Measurements from ENCODE around the gene ARG2.

ARG2 gene

DNA sequence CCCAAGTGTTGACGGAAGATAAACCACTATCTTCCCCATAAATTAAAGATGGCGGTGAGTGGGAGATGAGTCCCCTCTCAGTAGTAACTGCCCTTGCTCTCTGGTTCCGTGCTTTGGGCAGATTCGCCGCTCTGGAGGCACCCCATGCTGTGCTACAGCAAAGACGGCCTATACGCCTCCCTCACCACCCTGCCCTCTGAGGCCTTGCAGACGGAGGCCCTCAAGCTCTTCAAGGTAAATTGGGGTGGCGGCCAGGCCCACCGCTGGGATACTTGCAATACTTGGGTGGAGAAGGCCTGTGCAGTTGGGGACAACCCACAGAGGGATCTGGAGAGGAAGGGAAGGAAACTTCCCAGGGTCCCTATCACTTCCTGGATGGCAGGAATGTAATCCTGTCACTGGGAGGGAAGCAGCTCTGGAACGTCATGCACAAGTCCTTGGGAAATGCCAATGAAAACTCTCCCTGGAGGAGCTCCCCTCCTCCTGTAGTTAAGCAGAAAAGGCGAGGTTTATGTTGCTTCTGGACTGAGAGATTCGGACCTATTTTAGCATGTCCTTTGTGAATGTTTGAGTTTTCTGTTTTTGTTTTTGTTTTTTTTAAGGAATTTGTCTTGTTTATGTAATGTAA lies 42.4 kb upstream of the ARG2 start:
- H3K27ac ChIP-seq (ENCODE audit: low read length) = no peak overlapping the region
- no peak overlapping the region for H3K4me3 ChIP-seq (ENCODE audit: low read length)
- no peak overlapping the region for H3K9ac ChIP-seq (ENCODE audit: low read length)
- H3K36me3 ChIP-seq (ENCODE audit: control insufficient read depth, low read depth, low read length) = peaks cover 35% of the 10 kb centered on the region
- no peaks in the 10 kb centered on the region for H3K9me3 ChIP-seq (ENCODE audit: control insufficient read depth, low read depth, low read length)
- H3K4me1 ChIP-seq (ENCODE audit: control insufficient read depth, low read depth, low read length) = no peaks in the 10 kb centered on the region
- H3K27me3 ChIP-seq (ENCODE audit: control insufficient read depth, insufficient read depth, low read length) = no peaks in the 10 kb centered on the region

DNA sequence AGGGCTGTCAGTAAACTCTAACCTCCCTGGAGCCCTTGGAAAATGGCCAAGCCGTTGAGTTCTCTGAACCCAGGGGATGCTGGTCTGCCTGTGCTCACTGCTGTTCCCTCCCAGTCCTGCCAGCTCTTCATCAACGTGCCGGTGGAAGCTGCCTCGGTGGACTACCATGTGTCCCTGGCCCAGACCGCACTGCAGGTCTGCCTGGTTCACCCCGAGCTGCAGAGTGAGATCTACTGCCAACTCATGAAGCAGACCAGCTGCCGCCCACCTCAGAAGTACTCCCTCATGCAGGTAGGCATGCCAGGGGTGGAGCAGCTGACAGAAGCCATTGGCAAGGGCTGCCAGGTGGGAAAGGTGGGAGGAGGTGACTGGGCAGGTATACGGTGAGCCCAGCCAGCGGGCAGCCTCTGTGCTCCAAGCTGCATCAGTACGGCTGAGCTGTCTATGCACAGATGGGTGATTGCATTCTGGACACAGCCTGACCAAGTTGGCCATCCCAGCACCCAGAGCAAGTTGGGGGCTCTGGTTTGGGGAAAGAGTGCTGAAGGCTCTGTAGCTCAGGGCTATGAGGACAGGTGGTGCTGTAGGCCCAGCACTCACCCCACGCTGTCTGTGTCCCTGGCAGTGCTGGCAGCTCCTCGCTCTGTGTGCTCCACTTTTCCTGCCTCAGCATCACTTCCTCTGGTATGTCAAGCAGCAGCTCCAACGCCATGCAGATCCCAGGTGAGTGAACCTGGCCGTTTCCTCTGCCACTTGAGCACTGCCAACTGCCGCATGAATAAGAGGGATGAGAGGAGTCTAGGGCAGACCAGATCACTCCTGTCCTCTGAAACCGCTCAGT lies 41.6 kb upstream of the ARG2 start:
- no peaks in the 10 kb centered on the region for H3K4me1 ChIP-seq (ENCODE audit: control insufficient read depth, low read depth, low read length)
- no peak overlapping the region for H3K9ac ChIP-seq (ENCODE audit: low read length)
- H3K36me3 ChIP-seq (ENCODE audit: control insufficient read depth, low read depth, low read length) = peaks cover 35% of the 10 kb centered on the region

DNA sequence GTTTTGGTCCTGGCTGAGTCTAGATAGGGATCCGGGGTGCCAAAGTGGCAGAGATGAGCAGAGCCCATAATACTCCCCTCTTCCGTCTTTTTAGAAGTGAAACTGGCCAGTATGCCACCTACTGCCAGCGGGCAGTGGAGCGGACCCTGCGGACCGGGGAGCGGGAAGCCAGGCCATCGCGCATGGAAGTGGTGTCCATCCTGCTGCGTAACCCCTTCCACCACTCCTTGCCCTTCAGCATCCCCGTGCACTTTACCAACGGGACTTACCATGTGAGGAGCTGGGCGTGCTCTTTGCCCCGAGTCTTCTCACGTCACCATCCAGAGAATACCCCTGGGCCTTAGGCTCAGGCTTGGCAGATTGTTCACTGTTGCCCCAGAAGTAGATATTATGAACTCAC lies 40.7 kb upstream of the ARG2 start:
- Histone ChIP-seq H3K27ac (ENCODE audit: low read length) (no peak overlapping the region), H3K4me1 (ENCODE audit: control insufficient read depth, low read depth, low read length) (no peaks in the 10 kb centered on the region), H3K9ac (ENCODE audit: low read length) (no peak overlapping the region), H3K9me3 (ENCODE audit: control insufficient read depth, low read depth, low read length) (no peaks in the 10 kb centered on the region), H3K4me3 (ENCODE audit: low read length) (no peak overlapping the region), H3K36me3 (ENCODE audit: control insufficient read depth, low read depth, low read length) (peaks cover 35% of the 10 kb centered on the region), H3K27me3 (ENCODE audit: control insufficient read depth, insufficient read depth, low read length) (no peaks in the 10 kb centered on the region)

More for the DNA sequence above, 41.6 kb upstream of the ARG2 start:
- Histone ChIP-seq H3K27ac (ENCODE audit: low read length) (no peak overlapping the region), H3K4me3 (ENCODE audit: low read length) (no peak overlapping the region), H3K27me3 (ENCODE audit: control insufficient read depth, insufficient read depth, low read length) (no peaks in the 10 kb centered on the region), H3K9me3 (ENCODE audit: control insufficient read depth, low read depth, low read length) (no peaks in the 10 kb centered on the region)

- H3K9me3 ChIP-seq (ENCODE audit: control insufficient read depth, low read depth, low read length) = no peaks in the 10 kb centered on the region
- no peak overlapping the region for H3K4me3 ChIP-seq (ENCODE audit: low read length)
- H3K9ac ChIP-seq (ENCODE audit: low read length) = no peak overlapping the region
- no peaks in the 10 kb centered on the region for H3K4me1 ChIP-seq (ENCODE audit: control insufficient read depth, low read depth, low read length)
- H3K36me3 ChIP-seq (ENCODE audit: control insufficient read depth, low read depth, low read length) = peaks cover 35% of the 10 kb centered on the region
- no peaks in the 10 kb centered on the region for H3K27me3 ChIP-seq (ENCODE audit: control insufficient read depth, insufficient read depth, low read length)
- H3K27ac ChIP-seq (ENCODE audit: low read length) = no peak overlapping the region
Observed at GRCh38 chr14:67579636-67580035, 40.1 kb upstream of the ARG2 start.

DNA sequence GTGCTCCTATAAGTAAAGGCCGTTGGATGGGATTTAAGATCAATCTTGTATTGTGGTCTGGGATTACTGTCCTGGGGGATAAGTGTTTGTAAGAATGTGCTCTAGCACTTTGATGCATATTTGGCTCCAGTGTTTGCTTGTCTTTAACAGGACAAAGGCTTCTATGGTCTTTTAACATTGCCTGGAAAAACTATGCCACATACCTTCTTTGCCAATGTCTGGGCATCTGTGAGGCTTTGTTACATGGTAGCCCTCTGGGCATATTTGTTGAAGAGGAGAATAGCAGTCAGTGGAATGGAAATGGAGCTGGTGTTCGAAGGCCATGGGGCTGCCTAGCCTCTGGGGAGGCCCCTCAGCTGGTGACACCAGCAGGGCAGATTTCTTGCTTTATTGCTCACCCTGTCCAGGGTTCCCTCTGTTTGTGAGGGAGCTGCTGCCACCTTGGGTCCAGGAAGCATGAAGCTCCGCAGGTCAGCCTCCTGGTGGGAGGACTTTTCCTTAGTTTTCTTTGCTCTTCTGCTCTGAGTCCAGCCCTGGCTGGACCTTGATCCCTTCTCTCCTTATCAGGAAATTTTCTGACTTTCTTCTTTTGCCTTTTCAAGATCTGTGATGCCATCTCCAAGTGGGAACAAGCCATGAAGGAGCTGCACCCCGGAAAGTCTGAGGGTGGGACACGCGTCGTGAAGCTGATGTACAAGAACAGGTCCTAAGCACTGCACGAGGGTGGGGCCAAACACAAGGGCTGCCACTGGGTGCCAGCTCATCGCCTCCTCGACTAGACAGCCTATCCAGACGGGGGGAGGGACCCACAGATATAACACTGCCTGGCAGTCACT lies 39.2 kb upstream of the ARG2 start:
- H3K27ac ChIP-seq (ENCODE audit: low read length) = no peak overlapping the region
- no peak overlapping the region for H3K4me3 ChIP-seq (ENCODE audit: low read length)
- no peaks in the 10 kb centered on the region for H3K9me3 ChIP-seq (ENCODE audit: control insufficient read depth, low read depth, low read length)
- H3K9ac ChIP-seq (ENCODE audit: low read length) = no peak overlapping the region
- no peaks in the 10 kb centered on the region for H3K4me1 ChIP-seq (ENCODE audit: control insufficient read depth, low read depth, low read length)
- H3K36me3 ChIP-seq (ENCODE audit: control insufficient read depth, low read depth, low read length) = peaks cover 35% of the 10 kb centered on the region
- H3K27me3 ChIP-seq (ENCODE audit: control insufficient read depth, insufficient read depth, low read length) = no peaks in the 10 kb centered on the region

- no peak overlapping the region for H3K27ac ChIP-seq (ENCODE audit: low read length)
- H3K4me3 ChIP-seq (ENCODE audit: low read length) = no peak overlapping the region
- no peak overlapping the region for H3K9ac ChIP-seq (ENCODE audit: low read length)
- peaks cover 32% of the 10 kb centered on the region for H3K36me3 ChIP-seq (ENCODE audit: control insufficient read depth, low read depth, low read length)
- no peaks in the 10 kb centered on the region for H3K4me1 ChIP-seq (ENCODE audit: control insufficient read depth, low read depth, low read length)
- no peaks in the 10 kb centered on the region for H3K27me3 ChIP-seq (ENCODE audit: control insufficient read depth, insufficient read depth, low read length)
- H3K9me3 ChIP-seq (ENCODE audit: control insufficient read depth, low read depth, low read length) = no peaks in the 10 kb centered on the region
Observed at GRCh38 chr14:67581643-67582042, 38.1 kb upstream of the ARG2 start.

GRCh38 chr14:67582061-67582460 lies 37.7 kb upstream of the ARG2 start:
- Histone ChIP-seq H3K9me3 (ENCODE audit: control insufficient read depth, low read depth, low read length) (no peaks in the 10 kb centered on the region), H3K4me3 (ENCODE audit: low read length) (no peak overlapping the region), H3K9ac (ENCODE audit: low read length) (no peak overlapping the region), H3K27ac (ENCODE audit: low read length) (no peak overlapping the region), H3K4me1 (ENCODE audit: control insufficient read depth, low read depth, low read length) (no peaks in the 10 kb centered on the region), H3K36me3 (ENCODE audit: control insufficient read depth, low read depth, low read length) (peaks cover 35% of the 10 kb centered on the region), H3K27me3 (ENCODE audit: control insufficient read depth, insufficient read depth, low read length) (no peaks in the 10 kb centered on the region)

DNA sequence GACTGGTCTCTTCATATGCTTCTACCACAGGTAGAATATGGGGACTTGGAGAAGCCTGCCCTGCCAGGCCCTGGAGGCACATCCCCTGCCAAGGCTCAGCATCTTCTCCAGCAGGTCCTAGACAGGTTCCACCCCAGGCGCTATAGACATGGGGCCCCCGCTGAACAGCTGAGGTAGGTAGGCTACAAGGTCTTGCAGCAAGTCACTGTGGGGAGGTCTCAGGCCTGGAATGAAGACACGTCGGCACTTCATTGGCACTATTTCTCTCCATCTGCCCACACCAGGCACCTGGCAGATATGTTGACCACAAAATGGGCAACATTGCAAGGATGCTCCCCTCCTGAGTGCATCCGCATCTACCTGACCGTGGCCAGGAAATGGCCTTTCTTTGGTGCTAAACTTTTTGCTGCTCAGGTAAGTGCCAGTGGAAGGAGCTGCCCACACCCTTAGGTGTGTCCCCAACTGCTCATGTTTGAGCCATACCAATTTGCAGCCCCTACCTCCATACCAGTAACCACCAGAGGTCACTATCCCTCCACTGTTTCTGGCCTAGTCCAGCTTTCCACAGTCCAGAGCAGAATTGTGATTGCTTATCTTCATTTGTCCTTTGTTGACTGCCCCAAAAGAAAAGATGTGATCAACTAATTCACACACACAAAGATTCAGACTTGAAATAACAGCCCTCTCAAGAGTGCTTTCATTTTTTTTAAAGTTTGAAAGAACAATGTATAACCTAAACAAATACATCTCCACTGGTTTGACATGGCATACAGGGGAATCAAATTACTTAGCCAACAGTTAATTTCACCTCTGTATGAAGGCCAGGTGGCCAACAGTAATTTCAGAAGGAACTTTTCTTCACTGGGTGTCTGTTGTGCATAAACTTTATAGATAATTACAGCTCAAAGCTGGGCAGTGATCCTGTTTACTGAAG lies 35.7 kb upstream of the ARG2 start:
- Histone ChIP-seq H3K27me3 (ENCODE audit: control insufficient read depth, insufficient read depth, low read length) (no peaks in the 10 kb centered on the region), H3K36me3 (ENCODE audit: control insufficient read depth, low read depth, low read length) (peaks cover 37% of the 10 kb centered on the region), H3K9me3 (ENCODE audit: control insufficient read depth, low read depth, low read length) (no peaks in the 10 kb centered on the region), H3K9ac (ENCODE audit: low read length) (no peak overlapping the region), H3K4me1 (ENCODE audit: control insufficient read depth, low read depth, low read length) (no peaks in the 10 kb centered on the region), H3K4me3 (ENCODE audit: low read length) (no peak overlapping the region), H3K27ac (ENCODE audit: low read length) (no peak overlapping the region)

GRCh38 chr14:67584978-67585377 lies 34.7 kb upstream of the ARG2 start:
- Histone ChIP-seq H3K9me3 (ENCODE audit: control insufficient read depth, low read depth, low read length) (no peaks in the 10 kb centered on the region), H3K4me1 (ENCODE audit: control insufficient read depth, low read depth, low read length) (no peaks in the 10 kb centered on the region), H3K4me3 (ENCODE audit: low read length) (no peak overlapping the region), H3K9ac (ENCODE audit: low read length) (no peak overlapping the region), H3K36me3 (ENCODE audit: control insufficient read depth, low read depth, low read length) (peaks cover 28% of the 10 kb centered on the region), H3K27ac (ENCODE audit: low read length) (no peak overlapping the region), H3K27me3 (ENCODE audit: control insufficient read depth, insufficient read depth, low read length) (no peaks in the 10 kb centered on the region)

DNA sequence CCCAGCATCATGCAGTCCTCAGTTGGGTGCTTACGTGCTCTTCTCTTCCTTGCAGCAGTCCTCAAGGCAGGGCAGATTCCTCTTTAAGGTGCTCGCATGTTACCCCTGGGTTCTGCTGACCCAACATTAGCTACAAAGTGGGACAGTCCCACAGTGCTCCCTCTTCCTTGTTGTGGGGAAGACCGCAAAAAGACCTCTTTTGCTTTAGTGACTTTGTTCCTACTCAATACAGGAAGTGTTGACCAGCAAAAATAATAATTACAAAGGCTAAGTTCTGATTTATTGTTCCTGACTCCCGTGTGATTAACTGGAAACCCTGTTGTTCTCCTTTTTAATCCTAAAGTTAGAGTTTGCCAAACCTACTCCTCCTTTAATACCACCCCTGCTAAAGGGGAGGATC lies 33.4 kb upstream of the ARG2 start:
- H3K36me3 ChIP-seq (ENCODE audit: control insufficient read depth, low read depth, low read length) = peaks cover 18% of the 10 kb centered on the region
- H3K4me1 ChIP-seq (ENCODE audit: control insufficient read depth, low read depth, low read length) = no peaks in the 10 kb centered on the region

More for the DNA sequence above, 33.4 kb upstream of the ARG2 start:
- no peak overlapping the region for H3K4me3 ChIP-seq (ENCODE audit: low read length)
- H3K27ac ChIP-seq (ENCODE audit: low read length) = no peak overlapping the region
- no peaks in the 10 kb centered on the region for H3K27me3 ChIP-seq (ENCODE audit: control insufficient read depth, insufficient read depth, low read length)
- H3K9me3 ChIP-seq (ENCODE audit: control insufficient read depth, low read depth, low read length) = no peaks in the 10 kb centered on the region
- no peak overlapping the region for H3K9ac ChIP-seq (ENCODE audit: low read length)

All from iPS-18a (cell line).